Mucosa of descending colon (tissue), 3 donors: Measurements from ENCODE around the gene PPME1. TPM values are rescaled to one million over a fixed set of nuclear protein-coding genes. Genes with fewer than 3 reads are reported as not detected.

Experiments
- ATAC-seq: fragments of 200-7000 bp; cut with Tn5 transposase; one replicate; pipeline ENCODE4 v1.9.1; 2020; ENCODE audit warnings: mild to moderate bottlenecking, moderate library complexity
- DNase-seq, 3 donors: peaks; one replicate each; pipeline ENCODE4 v3.0.0-alpha.2; 2020
- H3K36me3 ChIP-seq: fragments of 200-600 bp; one replicate; pipeline ENCODE4 v1.8.0; 2021; ENCODE audit warnings: low read depth, mild to moderate bottlenecking
- H3K4me1 ChIP-seq: fragments of 200-600 bp; one replicate; pipeline ENCODE4 v1.8.0; 2021; ENCODE audit warnings: low read depth, mild to moderate bottlenecking
- H3K4me3 ChIP-seq: fragments of 200-600 bp; one replicate; pipeline ENCODE4 v1.8.0; 2021; ENCODE audit warnings: mild to moderate bottlenecking
- H3K9me3 ChIP-seq: fragments of 200-600 bp; one replicate; pipeline ENCODE4 v1.8.0; 2021; ENCODE audit warnings: mild to moderate bottlenecking
- CTCF ChIP-seq: fragments of 200-600 bp; IDR thresholded peaks from one replicate; pipeline ENCODE4 v1.8.0; 2022; ENCODE audit warnings: antibody characterized with exemption, mild to moderate bottlenecking
- intact Hi-C, 2 donors: fragments of 100-400 bp; cut with DNase I in 1 of 2; cut with micrococcal nuclease in 1 of 2; formaldehyde crosslinking; loops; one replicate each; pipeline versions ENCODE4 v1.11.0 to v1.11.1; 2022; cut with DNase I, micrococcal nuclease
- total RNA-seq, 3 donors: library from RNA; stranded (reverse); fragmentation: NEBNext Ultra II Directional in 2 of 3; extraction: Animal tissue kit (Norgen Biotek cat#: 25700) in 2 of 3; gene quantifications; one replicate each; pipeline versions ENCODE4 v1.2.1 to v1.2.4, GENCODE V29; 2021 to 2023
- donor health status: DM: no; HTN: no; CAD: no; lungs with moderate emphysema.
- donor health status: DM: no; HTN: no; CAD: no.
- donor health status: DM: no; HTN: yes; CAD: no.

The PPME1 gene
- total RNA-seq, 3 donors from 2014 or later, result 22.3 to 36.0 (median 26.3) TPM

- intact Hi-C loops, result no loop called here
- no peak overlapping the region for H3K4me3 ChIP-seq
- TF ChIP-seq CTCF, result no peak
- H3K9me3 ChIP-seq, result no peaks in the 10 kb centered on the region
- H3K36me3 ChIP-seq, result no peaks in the 10 kb centered on the region
- DNase-seq, result no peak
- H3K4me1 ChIP-seq, result no peaks in the 10 kb centered on the region
- no peak for ATAC-seq
Measured at GRCh38 chr11:74299015-74299414, 127.9 kb downstream of the PPME1 start.

Other genes starting within 250 kb of the PPME1 start
- not detected for gene DNAJB13, start 220.3 kb upstream of the PPME1 start, total RNA-seq
- gene UCP2, start 188.4 kb upstream of the PPME1 start, total RNA-seq, result 10 to 100 TPM; 36.4 to 61.3 (median 39.9) TPM
- 1 to 10 TPM in 2 of 3 donors, under 1 TPM in 1; 0.90 to 2.8 (median 2.2) TPM for gene UCP3, start 162.2 kb upstream of the PPME1 start, total RNA-seq
- 10 to 100 TPM; 22.3 to 37.2 (median 32.1) TPM for gene C2CD3, start 287 bp upstream of the PPME1 start, total RNA-seq
- under 1 TPM; 0.28 to 0.46 (median 0.34) TPM for gene P4HA3, start 140.4 kb downstream of the PPME1 start, total RNA-seq
- 10 to 100 TPM in 2 of 3 donors, 1 to 10 TPM in 1; 8.3 to 12.2 (median 12.0) TPM for gene PGM2L1, start 227.1 kb downstream of the PPME1 start, total RNA-seq